Muscle layer of duodenum (tissue), 2 donors: ENCODE data around the gene LSMEM2.
A peak's percentile ranks its signal among the peaks of the same experiment; 100 is the strongest.

ENCODE experiments used
- H3K27ac ChIP-seq: one replicate; pipeline ENCODE4 v1.7.0; 2013; ENCODE audit warnings: mild to moderate bottlenecking, low read length
- H3K27me3 ChIP-seq: one replicate; pipeline ENCODE4 v1.7.0; 2013; ENCODE audit warnings: low read depth, mild to moderate bottlenecking, control low read depth, low read length
- H3K36me3 ChIP-seq, 2 donors: one replicate each; pipeline ENCODE4 v1.7.0; 2013; ENCODE audit warnings: low read length in 2 of 2, control low read depth in 1 of 2, mild to moderate bottlenecking in 1 of 2; ENCODE audit not compliant: insufficient read depth in 2 of 2, control insufficient read depth in 1 of 2
- H3K4me1 ChIP-seq, 2 donors: one replicate each; pipeline ENCODE4 v1.7.0; 2013; ENCODE audit warnings: low read length in 2 of 2, mild to moderate bottlenecking in 2 of 2, control low read depth in 1 of 2, moderate library complexity in 1 of 2; ENCODE audit not compliant: insufficient read depth in 2 of 2, control insufficient read depth in 1 of 2
- H3K4me3 ChIP-seq, 2 donors: one replicate each; pipeline ENCODE4 v1.7.0; 2013; ENCODE audit warnings: low read length in 2 of 2, low read depth in 1 of 2, mild to moderate bottlenecking in 1 of 2
- H3K9me3 ChIP-seq, 2 donors: one replicate each; pipeline ENCODE4 v1.7.0; 2013; ENCODE audit warnings: low read length in 2 of 2, control low read depth in 1 of 2, mild to moderate bottlenecking in 1 of 2; ENCODE audit not compliant: control insufficient read depth in 1 of 2
- donor health status: healthy.

LSMEM2 gene

GRCh38 chr3:50265571-50265970 lies 13.3 kb upstream of the LSMEM2 start:
- peaks cover 33 to 56% of the 10 kb centered on the region in 2 donors for H3K4me1 ChIP-seq
- peak overlapping the region; percentile 87 for H3K27ac ChIP-seq
- H3K27me3 ChIP-seq = no peaks in the 10 kb centered on the region
- peak overlapping the region in 1 of 2 donors; percentile 27 for H3K4me3 ChIP-seq
- no peaks in the 10 kb centered on the region for H3K36me3 ChIP-seq
- H3K9me3 ChIP-seq = no peaks in the 10 kb centered on the region

GRCh38 chr3:50266017-50266416 lies 12.9 kb upstream of the LSMEM2 start:
- H3K4me3 ChIP-seq = peak overlapping the region; percentile 59 to 61
- peaks cover 31 to 51% of the 10 kb centered on the region in 2 donors for H3K4me1 ChIP-seq
- H3K27me3 ChIP-seq = no peaks in the 10 kb centered on the region
- H3K9me3 ChIP-seq = no peaks in the 10 kb centered on the region
- H3K27ac ChIP-seq = peak overlapping the region; percentile 87
- no peaks in the 10 kb centered on the region for H3K36me3 ChIP-seq

- H3K36me3 ChIP-seq = no peaks in the 10 kb centered on the region
- H3K4me1 ChIP-seq = peaks cover 35 to 43% of the 10 kb centered on the region in 2 donors
- H3K9me3 ChIP-seq = no peaks in the 10 kb centered on the region
- peak overlapping the region; percentile 59 to 61 for H3K4me3 ChIP-seq
- no peaks in the 10 kb centered on the region for H3K27me3 ChIP-seq
- peak overlapping the region; percentile 87 for H3K27ac ChIP-seq
These were observed 12.1 kb upstream of the LSMEM2 start for GRCh38 chr3:50266836-50267235.

- H3K36me3 ChIP-seq = no peaks in the 10 kb centered on the region
- H3K4me1 ChIP-seq = peaks cover 35 to 43% of the 10 kb centered on the region in 2 donors
- peak overlapping the region; percentile 59 to 61 for H3K4me3 ChIP-seq
- H3K27ac ChIP-seq = peak overlapping the region; percentile 93
- H3K9me3 ChIP-seq = no peaks in the 10 kb centered on the region
- H3K27me3 ChIP-seq = no peaks in the 10 kb centered on the region
These were observed 11.5 kb upstream of the LSMEM2 start for GRCh38 chr3:50267280-50267913.

- Histone ChIP-seq H3K27ac (peak overlapping the region; percentile 93), H3K4me3 (peak overlapping the region; percentile 59 to 61), H3K36me3 (no peaks in the 10 kb centered on the region), H3K27me3 (no peaks in the 10 kb centered on the region), H3K9me3 (no peaks in the 10 kb centered on the region), H3K4me1 (peaks cover 35 to 47% of the 10 kb centered on the region in 2 donors)
These were observed 10.6 kb upstream of the LSMEM2 start for GRCh38 chr3:50268276-50268675.

- peak within 1 kb of the TSS; percentile 93 for H3K27ac ChIP-seq
- peaks cover 35 to 53% of the 10 kb centered on the region in 2 donors for H3K4me1 ChIP-seq
- no peaks in the 10 kb centered on the region for H3K27me3 ChIP-seq
- H3K36me3 ChIP-seq = no peaks in the 10 kb centered on the region
- peak within 1 kb of the TSS; percentile 59 to 61 for H3K4me3 ChIP-seq
- H3K9me3 ChIP-seq = no peaks in the 10 kb centered on the region
These were observed 10.0 kb upstream of the LSMEM2 start, which contains the start of gene SEMA3B for GRCh38 chr3:50268703-50269451. TSS of gene SEMA3B (plus strand) at chr3:50269147. CDS start at chr3:50269241, 94 bp downstream.

GRCh38 chr3:50269460-50269859 lies 9.4 kb upstream of the LSMEM2 start:
- Histone ChIP-seq H3K4me1 (peaks cover 32 to 54% of the 10 kb centered on the region in 2 donors), H3K27me3 (no peaks in the 10 kb centered on the region), H3K9me3 (no peaks in the 10 kb centered on the region), H3K4me3 (peak overlapping the region; percentile 59), H3K36me3 (no peaks in the 10 kb centered on the region), H3K27ac (peak overlapping the region; percentile 93)

GRCh38 chr3:50269977-50270413 lies 8.9 kb upstream of the LSMEM2 start:
- no peaks in the 10 kb centered on the region for H3K9me3 ChIP-seq
- peak overlapping the region; percentile 93 for H3K27ac ChIP-seq
- peak overlapping the region; percentile 59 for H3K4me3 ChIP-seq
- no peaks in the 10 kb centered on the region for H3K36me3 ChIP-seq
- H3K4me1 ChIP-seq = peaks cover 29 to 56% of the 10 kb centered on the region in 2 donors
- peaks cover 1% of the 10 kb centered on the region for H3K27me3 ChIP-seq

GRCh38 chr3:50270422-50271224 lies 8.3 kb upstream of the LSMEM2 start:
- peak overlapping the region; percentile 59 for H3K4me3 ChIP-seq
- peaks cover 4% of the 10 kb centered on the region for H3K27me3 ChIP-seq
- H3K9me3 ChIP-seq = no peaks in the 10 kb centered on the region
- H3K36me3 ChIP-seq = peaks cover 0 to 2% of the 10 kb centered on the region in 2 donors
- H3K27ac ChIP-seq = peak overlapping the region; percentile 93
- H3K4me1 ChIP-seq = peaks cover 23 to 55% of the 10 kb centered on the region in 2 donors

- peak overlapping the region in 1 of 2 donors; percentile 29 for H3K4me3 ChIP-seq
- H3K27me3 ChIP-seq = peaks cover 4% of the 10 kb centered on the region
- H3K36me3 ChIP-seq = peaks cover 0 to 3% of the 10 kb centered on the region in 2 donors
- peak overlapping the region; percentile 36 for H3K27ac ChIP-seq
- no peaks in the 10 kb centered on the region for H3K9me3 ChIP-seq
- H3K4me1 ChIP-seq = peaks cover 18 to 47% of the 10 kb centered on the region in 2 donors
These were observed 7.5 kb upstream of the LSMEM2 start for GRCh38 chr3:50271314-50271936.
